GM10248 (cell line): ENCODE measurements around the gene NAE1.

Experiments used
- CTCF ChIA-PET: fragments of 300-600 bp; sonication (Branson Sonifier 250); formaldehyde crosslinking; extraction: SDS; loops from one replicate; lab custom pipeline; 2021; ENCODE audit warnings: antibody characterized with exemption; lab: Yijun Ruan, JAX
- POLR2A ChIA-PET: fragments of 350-650 bp; sonication (Branson Sonifier 250); formaldehyde crosslinking; extraction: SDS; loops from one replicate; lab custom pipeline; 2020; ENCODE audit warnings: antibody characterized with exemption; lab: Yijun Ruan, JAX
- DNase-seq: peaks from one replicate; pipeline ENCODE4 v3.0.0; 2012; ENCODE audit errors: extremely low spot score
- TF ChIP-seq, protein P1 (sequence below): IDR thresholded peaks from 2 replicates; pipeline ENCODE4 v1.5.1; 2012; ENCODE audit warnings: mild to moderate bottlenecking, low read depth; ENCODE audit errors: extremely low read depth, missing control alignments, control extremely low read depth

The NAE1 gene

DNA sequence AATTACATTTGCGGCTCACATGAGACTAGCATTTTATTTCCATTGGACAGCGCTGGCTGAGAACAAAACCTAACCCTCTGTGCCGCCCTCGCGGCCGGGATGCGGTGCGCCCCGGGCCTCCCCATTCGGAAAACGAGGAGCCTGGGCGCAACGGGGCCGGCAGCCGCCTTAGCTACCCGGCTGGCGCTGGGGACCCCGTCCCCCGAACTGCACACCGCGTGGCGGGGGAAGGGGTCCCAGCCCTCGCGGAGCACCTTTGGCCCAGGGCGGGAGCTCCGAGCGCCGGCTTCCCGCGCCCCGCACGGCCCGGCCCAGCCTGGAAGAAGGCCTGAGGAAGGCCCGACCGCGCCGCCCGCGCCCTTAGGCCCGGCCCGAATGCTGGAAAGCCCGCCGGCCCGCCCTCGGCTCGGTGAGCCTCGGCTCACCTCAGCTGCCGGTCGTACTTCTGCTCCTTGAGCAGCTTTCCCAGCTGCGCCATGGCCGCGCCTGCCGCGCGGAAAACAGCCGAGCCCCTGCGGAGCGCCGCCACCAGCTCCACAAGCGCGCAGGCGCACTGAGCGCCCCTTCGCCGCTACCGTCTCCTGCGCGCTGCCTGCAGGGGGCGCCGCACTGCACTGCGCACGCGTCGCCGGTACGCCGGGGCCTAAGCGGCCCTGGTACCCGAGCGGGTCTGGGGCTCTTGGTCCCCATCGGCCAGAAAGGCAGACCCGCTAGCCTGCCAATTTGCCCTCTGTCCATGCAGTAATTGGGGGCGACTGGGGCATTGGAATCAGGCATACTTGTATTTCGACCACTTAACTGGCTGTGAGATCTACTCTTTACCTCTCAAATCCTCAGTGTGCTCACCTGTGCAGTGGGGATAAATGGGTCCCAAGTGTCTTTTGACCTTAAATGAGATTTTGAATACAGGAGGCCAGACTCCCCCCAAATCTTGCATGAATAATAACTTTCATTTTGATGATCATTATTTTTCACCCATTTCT, at the start of gene NAE1:
TSS of gene NAE1 (minus strand) at position 555 of the 983 bp plus-strand sequence. CDS start at position 478, 77 bp downstream.
- TF ChIP-seq, protein P1, sequence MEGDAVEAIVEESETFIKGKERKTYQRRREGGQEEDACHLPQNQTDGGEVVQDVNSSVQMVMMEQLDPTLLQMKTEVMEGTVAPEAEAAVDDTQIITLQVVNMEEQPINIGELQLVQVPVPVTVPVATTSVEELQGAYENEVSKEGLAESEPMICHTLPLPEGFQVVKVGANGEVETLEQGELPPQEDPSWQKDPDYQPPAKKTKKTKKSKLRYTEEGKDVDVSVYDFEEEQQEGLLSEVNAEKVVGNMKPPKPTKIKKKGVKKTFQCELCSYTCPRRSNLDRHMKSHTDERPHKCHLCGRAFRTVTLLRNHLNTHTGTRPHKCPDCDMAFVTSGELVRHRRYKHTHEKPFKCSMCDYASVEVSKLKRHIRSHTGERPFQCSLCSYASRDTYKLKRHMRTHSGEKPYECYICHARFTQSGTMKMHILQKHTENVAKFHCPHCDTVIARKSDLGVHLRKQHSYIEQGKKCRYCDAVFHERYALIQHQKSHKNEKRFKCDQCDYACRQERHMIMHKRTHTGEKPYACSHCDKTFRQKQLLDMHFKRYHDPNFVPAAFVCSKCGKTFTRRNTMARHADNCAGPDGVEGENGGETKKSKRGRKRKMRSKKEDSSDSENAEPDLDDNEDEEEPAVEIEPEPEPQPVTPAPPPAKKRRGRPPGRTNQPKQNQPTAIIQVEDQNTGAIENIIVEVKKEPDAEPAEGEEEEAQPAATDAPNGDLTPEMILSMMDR = peak; percentile 99
- ChIA-PET POLR2A (interaction anchor here (0.6 kb wide), 1 partner anchor 38 kb away, joined by 8 read pairs; no protein-coding TSS in a partner anchor), CTCF (interaction anchor here (0.6 to 5.6 kb wide), 55 partner anchors 8 to 426 kb away, joined by 3 to 80 read pairs (median 4); partner anchors contain the start of genes CA7, DYNC1LI2 and PDP2)
- DNase-seq = peak; percentile 96

DNA sequence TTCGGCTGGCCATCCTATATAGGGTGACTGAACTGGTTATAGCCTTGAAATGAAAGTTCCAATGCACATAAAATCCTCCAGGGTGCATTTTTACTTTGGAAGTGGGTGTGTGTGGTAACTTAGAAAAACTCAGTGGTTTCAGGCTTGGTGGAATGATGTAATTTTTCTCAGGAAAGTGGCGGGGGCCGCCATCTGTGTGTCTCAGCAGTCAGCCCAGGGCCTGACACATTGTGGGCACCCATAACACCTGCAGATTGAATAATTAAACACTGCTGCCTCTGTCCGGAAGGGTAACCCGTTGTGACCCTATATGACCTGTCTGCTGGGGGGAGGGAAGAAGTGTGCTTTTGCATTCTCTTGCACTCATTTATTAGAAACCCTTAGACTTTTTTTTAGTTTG, 47.3 kb upstream of the NAE1 start:
- TF ChIP-seq, protein P1 = no peak
- DNase-seq = no peak
- POLR2A ChIA-PET = no interaction called here
- CTCF ChIA-PET = interaction anchor here (1.3 to 2.0 kb wide), 6 partner anchors 11 to 227 kb away, joined by 3 to 12 read pairs (median 4); partner anchors contain the start of gene NAE1

DNA sequence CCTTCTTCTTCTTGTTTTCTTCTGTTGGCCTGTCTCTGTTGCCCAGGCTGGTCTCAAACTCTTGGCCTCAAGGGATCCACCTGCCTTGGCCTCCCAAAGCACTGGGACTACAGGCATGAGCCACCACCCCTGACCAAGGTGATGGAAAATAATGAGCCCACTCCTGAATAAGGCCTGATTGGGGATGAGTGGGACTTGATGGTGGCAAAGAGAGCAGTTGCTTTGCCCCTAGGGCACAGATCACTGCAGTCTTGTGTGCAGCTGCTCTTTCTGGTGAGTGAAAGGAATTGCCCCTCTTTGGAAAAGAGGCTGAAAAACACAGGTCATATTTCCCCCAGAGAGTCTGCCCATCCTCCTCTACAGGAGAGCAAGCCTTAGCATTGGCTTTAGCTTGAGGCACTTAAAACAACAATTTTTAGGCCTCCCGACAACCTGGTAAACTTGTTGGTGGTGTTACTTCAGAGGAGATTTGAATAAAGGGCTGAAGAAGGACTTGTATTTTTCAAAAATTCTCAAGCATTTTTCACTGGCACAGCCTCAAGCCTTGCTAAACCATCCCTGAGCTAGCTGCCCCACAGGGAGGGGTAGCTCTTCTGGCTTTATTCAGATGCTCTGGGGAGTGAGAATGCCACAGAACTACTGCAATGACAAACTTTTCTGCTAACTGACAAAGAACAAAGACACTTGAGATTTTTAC, 43.5 kb upstream of the NAE1 start:
- POLR2A ChIA-PET = interaction anchor here (0.7 kb wide), 1 partner anchor 612 kb away, joined by 6 read pairs; no protein-coding TSS in a partner anchor
- CTCF ChIA-PET = interaction anchor here (0.8 to 1.7 kb wide), 8 partner anchors 7 to 266 kb away, joined by 3 to 5 read pairs (median 3); partner anchors contain the start of gene NAE1
- no peak for DNase-seq
- TF ChIP-seq, protein P1 = no peak

DNA sequence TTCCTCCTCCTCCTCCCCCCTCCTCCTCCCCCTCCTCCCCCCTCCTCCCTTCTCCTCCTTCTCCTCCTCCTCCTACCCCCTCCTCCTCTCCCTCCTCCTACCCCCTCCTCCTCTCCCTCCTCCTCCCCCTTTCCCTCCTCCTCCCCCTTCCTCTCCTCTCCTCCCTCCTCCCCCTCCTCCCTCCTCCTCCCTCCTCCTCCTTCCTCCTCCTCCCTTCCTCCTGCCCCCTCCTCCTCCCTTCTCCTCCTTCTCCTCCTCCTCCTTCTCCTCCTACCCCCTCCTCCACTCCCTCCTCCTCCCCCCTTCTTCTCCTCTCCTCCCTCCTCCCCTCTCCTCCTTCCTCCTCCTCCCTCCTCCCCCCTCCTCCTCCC, 42.9 kb upstream of the NAE1 start:
- TF ChIP-seq, protein P1 = no peak
- no peak for DNase-seq
- ChIA-PET CTCF (interaction anchor here (0.7 to 2.3 kb wide), 28 partner anchors 10 to 530 kb away, joined by 3 to 28 read pairs (median 5); partner anchors contain the start of genes CA7 and NAE1), POLR2A (no interaction called here)

DNA sequence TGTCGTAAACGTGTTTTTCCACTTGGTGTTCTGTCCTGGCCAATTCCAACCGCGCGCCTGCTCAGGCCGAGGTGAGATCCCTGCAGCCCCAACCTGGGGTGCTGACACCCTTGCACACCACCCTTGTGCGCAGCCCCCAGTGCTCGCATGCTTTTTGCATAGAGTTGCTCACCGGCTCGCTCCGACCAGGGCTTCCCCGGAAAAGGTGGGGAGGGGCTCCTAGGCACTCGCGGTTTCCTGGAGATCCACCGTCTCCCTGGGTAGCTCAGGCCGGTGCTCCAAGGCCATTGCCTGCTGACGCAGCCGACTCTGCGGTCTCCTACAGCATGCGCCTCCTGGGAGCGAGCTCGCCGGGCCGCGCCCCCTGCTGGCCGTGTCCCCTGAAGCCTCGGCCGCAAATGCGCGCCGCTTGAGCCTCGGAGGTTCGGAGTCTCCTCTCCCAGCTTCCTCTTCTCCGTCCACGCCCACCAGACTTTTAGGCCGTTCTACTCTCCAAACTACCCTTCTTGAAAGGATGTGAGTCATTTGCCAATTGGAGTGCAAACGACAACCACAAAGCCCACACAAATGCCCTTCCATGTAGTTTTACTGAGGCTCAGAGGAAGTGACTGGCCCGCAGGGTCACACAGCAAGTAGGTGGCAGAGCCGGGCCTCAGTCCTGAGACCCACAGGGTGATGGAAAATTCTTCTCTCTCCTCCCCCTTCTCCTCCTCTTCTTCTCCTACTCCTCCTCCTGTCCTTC, 42.3 kb upstream of the NAE1 start:
- TF ChIP-seq, protein P1 = peak; percentile 96
- DNase-seq = peak; percentile 88

More for the DNA sequence above, 42.3 kb upstream of the NAE1 start:
- CTCF ChIA-PET = interaction anchor here (0.7 to 2.3 kb wide), 32 partner anchors 10 to 529 kb away, joined by 3 to 28 read pairs (median 4); partner anchors contain the start of genes CA7, DYNC1LI2 and NAE1
- POLR2A ChIA-PET = no interaction called here
